Right ventricle myocardium inferior (tissue), 1 donor: ENCODE results near the gene PRDM15. TPM values are rescaled to one million over a fixed set of nuclear protein-coding genes. Genes with fewer than 3 reads are reported as not detected.
A peak's percentile ranks its signal among the peaks of the same experiment; 100 is the strongest.

ENCODE experiments used
- ATAC-seq: fragments of 200-7000 bp; cut with Tn5 transposase; one replicate; pipeline ENCODE4 v1.9.1; 2020; ENCODE audit warnings: mild to moderate bottlenecking, moderate library complexity
- DNase-seq: peaks from one replicate; pipeline ENCODE4 v3.0.0; 2021; ENCODE audit errors: missing footprints
- intact Hi-C: fragments of 100-400 bp; cut with DNase I; formaldehyde crosslinking; loops from one replicate; pipeline ENCODE4 v1.11.0; 2022
- total RNA-seq: library from RNA; stranded (reverse); fragmentation: NEBNext Ultra II Directional; extraction: Animal tissue kit (Norgen Biotek cat#: 25700); gene quantifications from one replicate; pipeline ENCODE4 v1.2.1, GENCODE V29; 2021
- donor health status: DM: no; HTN: yes; CAD: no; lungs with severe emphysema.

The PRDM15 gene
- total RNA-seq, 1 donor from 2014 or later: 4.6 TPM

GRCh38 chr21:41819236-41819855 is 59.8 kb downstream of the PRDM15 start:
- intact Hi-C loops: no loop called here
- no peak for DNase-seq
- ATAC-seq: no peak

GRCh38 chr21:41817877-41818855 is 61.0 kb downstream of the PRDM15 start:
- intact Hi-C loops: no loop called here
- ATAC-seq (no peak), DNase-seq (no peak)

GRCh38 chr21:41817228-41817627 is 61.9 kb downstream of the PRDM15 start:
- intact Hi-C loops: no loop called here
- peak; percentile 58 for ATAC-seq
- no peak for DNase-seq

GRCh38 chr21:41816583-41817165 is 62.5 kb downstream of the PRDM15 start:
- intact Hi-C loops: loop anchor here (1.0 kb wide), 1 partner anchor 301 kb away; no protein-coding TSS in a partner anchor
- ATAC-seq: peak; percentile 75
- DNase-seq: no peak

GRCh38 chr21:41815652-41816582 is 63.2 kb downstream of the PRDM15 start:
- intact Hi-C loops: loop anchor here (1.0 kb wide), 1 partner anchor 301 kb away; no protein-coding TSS in a partner anchor
- DNase-seq (no peak), ATAC-seq (peak; percentile 23)

GRCh38 chr21:41813226-41813625 is 65.9 kb downstream of the PRDM15 start:
- DNase-seq (no peak), ATAC-seq (no peak)
- intact Hi-C loops: no loop called here

GRCh38 chr21:41812679-41813078 is 66.5 kb downstream of the PRDM15 start:
- DNase-seq: no peak
- ATAC-seq: no peak
- intact Hi-C loops: no loop called here

- DNase-seq (no peak), ATAC-seq (no peak)
- intact Hi-C loops: no loop called here
These were observed 68.6 kb downstream of the PRDM15 start for GRCh38 chr21:41810597-41810932.

GRCh38 chr21:41809891-41810596 is 69.1 kb downstream of the PRDM15 start:
- intact Hi-C loops: no loop called here
- no peak for DNase-seq
- ATAC-seq: no peak

- DNase-seq: peak; percentile 59
- ATAC-seq: no peak
- intact Hi-C loops: no loop called here
These were observed 70.3 kb downstream of the PRDM15 start for GRCh38 chr21:41808846-41809245.

- ATAC-seq (no peak), DNase-seq (no peak)
- intact Hi-C loops: no loop called here
These were observed 71.0 kb downstream of the PRDM15 start for GRCh38 chr21:41808094-41808493.

- ATAC-seq (no peak), DNase-seq (no peak)
- intact Hi-C loops: no loop called here
These were observed 72.4 kb downstream of the PRDM15 start for GRCh38 chr21:41806773-41807172.

- intact Hi-C loops: no loop called here
- DNase-seq: no peak
- ATAC-seq: no peak
These were observed 73.5 kb downstream of the PRDM15 start for GRCh38 chr21:41805643-41806042.

- ATAC-seq (no peak), DNase-seq (no peak)
- intact Hi-C loops: no loop called here
These were observed 74.1 kb downstream of the PRDM15 start for GRCh38 chr21:41805038-41805437.

GRCh38 chr21:41804381-41804780 is 74.8 kb downstream of the PRDM15 start:
- DNase-seq (no peak), ATAC-seq (no peak)
- intact Hi-C loops: no loop called here

GRCh38 chr21:41803316-41803715 is 75.8 kb downstream of the PRDM15 start:
- DNase-seq: no peak
- ATAC-seq: no peak
- intact Hi-C loops: no loop called here

- DNase-seq: peak; percentile 80
- ATAC-seq: peak; percentile 82
- intact Hi-C loops: no loop called here
These were observed 76.5 kb downstream of the PRDM15 start for GRCh38 chr21:41802684-41803083.

GRCh38 chr21:41802198-41802584 is 77.0 kb downstream of the PRDM15 start:
- ATAC-seq (no peak), DNase-seq (no peak)
- intact Hi-C loops: no loop called here
